NCI-H748 treated with DMSO at 0.1 percent for 48 hours (cell line): ENCODE data around the gene RPH3AL.
A peak's percentile ranks its signal among the peaks of the same experiment; 100 is the strongest.
"Not testable (repeated sequence)": the region's sequence is repeated elsewhere in the genome, so short reads cannot be mapped to it uniquely, and the experiment has no call there.

Experiments
- DNase-seq: peaks from one replicate; lab custom pipeline; 2025; lab: John Stamatoyannopoulos, UW

The RPH3AL gene

DNA sequence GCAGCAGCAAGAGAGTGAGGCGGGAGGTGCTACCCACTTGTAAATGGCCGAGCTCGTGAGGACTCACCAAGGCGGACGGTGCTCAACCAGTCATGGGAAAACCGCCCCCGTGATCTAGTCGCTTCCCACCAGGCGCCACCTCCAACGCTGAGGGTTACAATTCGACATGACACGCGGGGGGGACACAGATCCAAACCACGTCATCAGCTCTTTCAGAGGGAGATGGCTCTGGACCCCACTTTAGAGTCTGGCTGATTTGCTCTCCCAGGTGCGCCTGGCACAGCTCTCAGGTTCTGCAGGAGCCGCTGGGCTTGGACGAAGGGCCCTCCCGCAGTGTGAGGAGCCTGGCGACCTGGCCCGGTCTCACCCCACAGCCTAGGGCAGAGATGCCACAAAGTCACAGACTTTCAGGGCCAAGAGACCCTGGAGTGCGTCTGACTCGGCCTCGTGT lies 150.1 kb downstream of the RPH3AL start:
- no peak for DNase-seq

DNA sequence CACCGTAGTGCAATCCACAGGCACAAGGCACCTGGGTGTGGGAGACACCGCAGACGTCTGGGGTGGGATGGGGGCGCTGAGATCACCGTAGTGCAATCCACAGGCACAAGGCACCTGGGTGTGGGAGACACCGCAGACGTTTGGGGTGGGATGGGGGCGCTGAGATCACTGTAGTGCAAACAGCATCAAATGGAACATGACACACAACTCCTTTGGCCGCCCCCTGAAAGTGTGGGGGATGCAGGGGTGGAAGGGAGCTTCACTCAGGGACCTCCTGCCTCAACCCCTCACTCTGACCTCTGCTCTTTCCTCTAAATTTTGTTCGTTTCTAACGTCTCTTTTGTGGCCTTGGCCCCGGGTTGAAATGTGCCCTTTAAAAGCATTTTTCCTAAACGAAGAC lies 150.9 kb downstream of the RPH3AL start:
- DNase-seq, result not testable (repeated sequence)

DNA sequence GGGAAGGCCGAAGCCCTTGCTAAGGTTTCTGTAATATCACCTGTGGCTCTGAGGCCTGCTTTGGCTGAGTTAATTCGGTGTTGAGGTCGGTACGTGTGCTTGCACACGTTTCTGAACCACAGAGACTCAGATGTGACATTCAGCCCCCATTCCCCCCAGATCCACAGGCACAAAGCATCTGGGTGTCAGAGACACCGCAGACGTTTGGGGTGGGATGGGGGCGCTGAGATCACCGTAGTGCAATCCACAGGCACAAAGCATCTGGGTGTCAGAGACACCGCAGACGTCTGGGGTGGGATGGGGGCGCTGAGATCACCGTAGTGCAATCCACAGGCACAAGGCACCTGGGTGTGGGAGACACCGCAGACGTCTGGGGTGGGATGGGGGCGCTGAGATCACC lies 151.3 kb downstream of the RPH3AL start:
- not testable (repeated sequence) for DNase-seq

DNA sequence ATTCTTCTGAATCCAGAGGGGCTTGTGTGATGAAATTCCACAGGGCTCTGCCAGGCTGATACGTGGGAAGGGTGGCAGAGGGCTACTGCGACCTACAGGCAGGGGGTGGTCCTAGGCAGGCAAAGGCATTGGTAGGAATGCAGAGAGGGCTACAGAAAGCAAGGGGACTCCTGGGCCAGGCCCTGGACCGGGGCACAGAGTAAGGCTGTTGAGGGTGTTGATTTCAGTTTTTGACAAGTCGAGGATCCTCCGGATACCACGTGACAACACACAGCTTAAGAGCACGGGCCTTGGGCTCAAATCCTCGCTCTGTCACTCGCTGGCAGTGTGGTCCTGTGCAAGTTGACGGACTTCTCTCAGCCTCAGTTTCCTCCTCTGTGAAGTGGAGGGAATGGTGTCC lies 152.0 kb downstream of the RPH3AL start:
- DNase-seq, result no peak

DNA sequence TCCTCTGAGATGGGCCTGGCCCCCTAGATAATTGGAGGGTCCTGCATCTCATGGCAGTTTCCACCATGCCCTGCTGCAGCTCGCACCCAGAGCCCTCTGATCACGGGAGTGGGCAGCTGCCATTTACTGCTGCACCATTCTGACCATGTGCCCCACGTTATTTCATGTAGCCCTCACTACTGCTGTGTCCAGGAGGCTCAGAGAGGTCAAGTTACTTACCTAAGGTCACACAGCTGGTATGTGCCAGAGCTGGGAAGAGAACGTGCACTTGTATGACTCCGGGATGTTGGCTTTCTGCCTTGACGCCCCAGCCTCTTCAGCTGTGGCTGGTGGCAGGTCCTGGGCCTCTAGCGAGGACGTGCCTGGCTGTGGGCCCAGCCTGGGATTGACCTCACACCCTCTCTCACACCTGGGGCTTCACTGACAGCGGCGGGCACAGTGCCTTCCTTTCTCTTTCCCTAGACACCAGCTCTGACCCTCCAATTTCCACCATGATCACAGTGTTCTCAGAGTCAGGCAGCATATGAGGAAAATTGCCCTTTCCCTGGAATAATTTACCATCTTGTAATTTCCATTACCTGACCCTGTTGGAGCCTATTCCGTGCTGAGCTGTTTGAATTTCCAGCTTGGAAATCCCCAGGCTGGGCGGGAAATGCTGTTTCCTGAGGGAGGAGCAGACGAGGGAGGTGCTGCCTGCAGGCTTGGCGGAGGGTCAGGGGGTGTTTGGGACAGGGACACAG lies 152.6 kb downstream of the RPH3AL start:
- no peak for DNase-seq

DNA sequence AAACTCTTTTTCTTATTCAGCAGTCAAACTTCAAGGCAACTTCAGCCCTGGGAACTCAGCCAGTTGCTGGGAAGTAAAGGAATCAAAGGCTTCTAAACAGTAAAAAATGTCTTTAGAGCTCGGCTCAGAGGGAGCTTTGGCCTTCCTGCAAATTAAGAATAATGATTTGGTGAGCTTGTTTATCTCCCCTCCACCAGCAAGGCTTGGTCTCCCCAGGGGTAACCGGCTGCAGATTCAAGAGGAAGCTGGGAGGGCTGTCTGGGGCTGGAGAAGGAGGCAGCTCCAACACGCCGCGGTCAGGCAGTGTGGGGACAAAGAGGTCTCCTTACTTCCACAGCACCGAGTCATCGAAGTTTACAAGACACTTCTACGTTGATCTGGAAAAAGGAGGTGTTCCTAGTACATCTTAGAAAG lies 153.4 kb downstream of the RPH3AL start:
- no peak for DNase-seq

DNA sequence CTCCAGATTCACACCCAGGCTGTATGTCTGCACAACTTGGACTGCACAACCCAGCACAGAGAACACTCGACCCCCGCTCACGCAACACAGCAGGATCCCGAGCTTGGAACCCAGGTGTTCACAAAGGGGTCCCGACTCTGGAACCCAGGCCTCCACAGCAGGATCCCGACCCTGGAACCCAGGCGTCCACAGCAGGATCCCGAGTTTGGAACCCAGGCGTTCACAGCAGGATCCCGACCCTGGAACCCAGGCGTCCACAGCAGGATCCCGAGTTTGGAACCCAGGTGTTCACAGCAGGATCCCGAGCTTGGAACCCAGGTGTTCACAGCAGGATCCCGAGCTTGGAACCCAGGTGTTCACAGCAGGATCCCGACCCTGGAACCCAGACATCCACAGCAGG lies 154.4 kb downstream of the RPH3AL start:
- DNase-seq, result not testable (repeated sequence)

DNA sequence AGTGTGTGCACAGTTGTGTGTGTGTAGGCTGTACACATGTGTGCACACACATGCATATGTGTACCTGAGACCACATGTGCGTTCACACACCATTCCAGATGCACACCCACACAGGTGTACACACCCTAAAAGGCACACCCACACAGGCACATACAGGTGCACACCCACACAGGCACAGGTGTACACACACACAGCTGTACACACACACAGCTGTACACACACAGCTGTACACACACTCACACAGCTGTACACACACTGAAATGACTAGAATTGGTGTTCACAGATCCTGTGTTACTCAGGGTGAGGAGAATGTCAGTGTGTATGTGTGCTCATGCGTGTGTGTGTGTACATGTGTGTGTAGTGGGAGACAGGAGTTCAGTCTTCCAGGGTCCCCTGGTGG lies 155.3 kb downstream of the RPH3AL start:
- DNase-seq, result no peak

DNA sequence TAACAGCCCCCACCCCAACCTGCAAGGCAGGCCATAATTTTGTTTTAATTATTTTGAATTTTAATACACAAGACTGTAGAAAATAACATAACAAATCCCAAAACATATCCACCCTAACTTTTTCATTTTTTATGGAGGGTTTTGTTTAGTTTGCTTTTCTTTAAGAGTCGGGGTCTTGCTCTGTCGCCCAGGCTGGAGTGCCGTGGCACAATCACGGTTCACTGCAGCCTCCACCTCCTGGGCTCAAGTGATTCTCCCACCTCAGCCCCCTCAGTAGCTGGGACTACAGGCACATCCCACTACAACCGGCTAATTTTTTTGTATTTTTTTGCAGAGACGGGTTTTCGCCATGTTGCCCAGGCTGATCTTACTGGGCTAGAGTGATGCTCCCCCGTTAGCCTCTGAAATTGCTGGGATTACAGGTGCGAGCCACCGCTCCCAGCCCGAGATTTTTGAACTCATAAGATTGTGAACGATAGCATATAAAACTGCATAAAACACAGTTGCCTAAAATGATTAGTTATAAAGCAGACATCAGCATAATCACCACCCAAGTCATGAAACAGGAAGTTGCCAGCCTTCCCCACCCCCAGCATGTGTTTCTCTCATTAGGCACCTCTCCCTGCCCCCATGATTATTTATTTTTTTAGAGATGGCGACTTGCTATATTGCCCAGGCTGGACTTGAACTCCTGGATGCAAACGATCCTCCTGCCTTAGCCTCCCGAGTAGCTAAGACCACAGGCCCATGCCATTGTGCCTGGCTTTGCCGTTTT lies 157.6 kb downstream of the RPH3AL start:
- DNase-seq, result no peak

DNA sequence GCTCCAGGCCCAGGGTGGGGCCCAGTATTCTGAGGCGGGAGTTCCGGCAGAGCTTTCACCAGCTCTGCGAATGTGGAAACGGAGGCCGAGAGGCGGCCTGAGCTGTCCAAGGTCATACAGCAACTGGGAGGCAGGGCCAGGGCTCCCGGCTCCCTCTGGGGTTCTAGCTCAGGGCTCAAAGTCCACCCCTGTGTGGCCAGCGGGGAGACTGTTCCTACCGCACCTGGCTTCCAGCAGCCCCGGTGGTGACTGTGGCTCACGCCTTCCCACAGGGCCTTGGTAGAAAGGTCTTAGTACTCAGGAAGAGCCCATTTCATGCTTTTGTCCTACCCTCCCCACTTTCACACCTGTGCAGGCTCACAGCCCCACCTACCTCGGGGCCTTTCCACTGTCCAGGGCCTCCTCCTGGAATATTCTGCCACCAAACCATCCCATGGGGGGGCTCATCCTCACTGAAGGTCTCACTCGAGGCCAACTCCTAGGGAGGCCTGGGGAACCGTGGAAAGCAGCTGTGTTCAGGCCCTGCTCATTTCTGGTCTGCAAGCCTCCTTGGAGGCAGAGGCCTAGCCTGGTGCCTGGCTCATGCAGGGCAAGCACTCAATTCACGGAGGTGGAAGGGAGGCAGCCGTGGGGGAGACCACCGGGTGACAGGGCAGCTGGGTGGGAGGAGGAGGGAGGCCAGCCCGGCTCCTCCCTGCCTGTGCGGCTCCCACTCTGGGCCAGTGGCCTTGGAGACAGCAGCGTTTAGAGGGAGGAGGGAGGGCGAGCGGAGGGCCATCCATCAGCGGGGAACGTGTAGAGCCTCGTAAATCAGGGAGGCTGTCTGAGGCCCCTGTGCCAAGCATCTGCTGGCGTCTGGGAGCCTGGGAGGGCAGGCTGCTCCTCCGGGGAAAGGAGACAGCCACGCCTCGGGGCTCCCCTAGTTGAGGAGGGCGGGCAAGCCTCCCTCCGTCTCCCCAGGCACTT lies 158.5 kb downstream of the RPH3AL start:
- DNase-seq, result no peak

DNA sequence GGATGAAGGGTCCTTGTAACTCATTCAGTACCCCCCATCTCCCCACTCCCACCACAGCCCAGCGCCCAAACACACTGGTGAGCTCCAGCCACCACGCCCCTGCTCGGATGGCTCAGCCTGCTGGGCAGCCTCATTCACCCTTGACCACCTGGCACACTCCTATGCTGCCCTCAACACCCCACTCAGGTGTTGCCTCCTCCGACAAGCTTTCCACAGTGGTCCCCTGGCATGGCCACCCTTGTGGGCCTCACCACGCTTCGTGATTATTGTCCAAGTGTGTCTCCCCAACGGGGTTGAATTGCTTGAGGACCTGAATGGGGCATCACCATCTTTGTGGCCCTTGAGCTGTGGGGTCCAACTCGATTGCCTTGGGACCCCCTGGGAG lies 159.2 kb downstream of the RPH3AL start:
- DNase-seq, result no peak

DNA sequence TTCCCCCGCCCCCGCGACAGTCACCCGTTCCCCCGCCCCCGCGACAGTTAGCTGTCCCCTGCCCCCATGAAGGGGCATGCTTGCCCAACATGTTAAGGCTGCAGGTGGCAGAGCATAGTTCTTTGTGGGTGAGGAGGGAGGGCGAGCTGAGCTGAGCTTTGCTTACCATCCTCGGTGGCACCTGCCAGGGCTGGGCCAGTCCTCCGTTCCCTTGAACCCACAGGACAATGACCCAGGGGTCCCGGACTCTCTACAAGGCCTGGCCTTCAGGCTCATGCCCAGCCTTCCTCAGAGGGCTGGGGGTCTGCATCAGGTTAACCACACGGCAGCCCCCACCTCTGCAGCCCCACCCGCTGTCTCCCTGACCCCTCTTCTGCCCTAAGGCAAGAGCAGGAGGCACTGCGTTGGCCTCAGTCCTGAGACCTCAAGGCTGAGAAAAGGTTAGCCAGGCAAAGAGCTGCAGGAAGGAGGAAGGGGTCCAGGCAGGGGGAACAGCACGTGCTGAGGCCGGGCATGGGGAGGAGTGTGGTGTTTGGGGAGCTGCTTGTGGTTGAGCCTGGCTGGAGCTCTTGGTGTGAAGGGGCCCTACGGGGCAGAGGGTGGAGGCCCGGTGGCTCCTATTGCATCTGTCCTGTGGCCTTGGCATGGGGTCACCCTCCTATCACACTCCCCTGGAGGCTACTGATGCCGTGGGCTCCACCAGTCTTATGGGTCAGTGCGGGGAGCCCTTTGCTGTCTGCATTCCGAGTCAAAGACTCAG lies 159.8 kb downstream of the RPH3AL start:
- no peak for DNase-seq

DNA sequence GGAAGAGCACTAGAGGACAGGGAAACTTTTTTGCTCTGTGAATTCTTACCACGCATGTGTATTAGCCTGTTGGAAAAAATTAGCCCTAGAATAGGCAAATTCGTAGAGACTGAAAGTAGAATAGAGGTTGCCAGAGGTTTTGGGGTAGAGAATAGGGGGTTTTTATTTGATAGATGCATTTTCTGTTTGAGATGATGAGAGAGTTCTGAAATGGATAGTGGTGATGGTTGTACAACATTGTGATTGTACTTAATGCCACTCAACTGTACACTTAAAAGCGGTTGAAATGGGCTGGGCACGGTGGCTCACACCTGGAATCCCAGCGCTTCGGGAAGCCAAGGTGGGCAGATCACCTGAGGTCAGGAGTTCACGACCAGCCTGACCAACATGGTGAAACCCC lies 163.2 kb downstream of the RPH3AL start:
- DNase-seq, result no peak

DNA sequence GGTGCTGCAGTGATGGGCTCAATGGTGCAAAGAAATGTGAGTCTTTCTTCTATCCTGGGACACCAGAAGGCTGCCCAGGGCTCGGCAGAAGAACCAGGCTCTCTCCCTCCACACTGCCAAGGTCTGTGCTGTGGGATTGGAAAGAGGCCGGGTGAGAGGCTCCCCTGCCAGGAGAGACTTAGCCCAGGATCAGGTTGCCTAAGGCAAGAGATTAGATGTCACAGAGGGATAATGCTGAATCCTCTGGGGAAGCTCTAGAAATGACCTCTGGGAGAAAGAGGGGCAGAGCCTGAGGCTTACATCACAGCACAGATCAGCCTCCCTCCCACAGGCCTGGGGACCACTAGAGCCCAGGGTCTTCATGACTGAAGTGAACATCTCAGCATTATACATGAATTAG lies 165.5 kb downstream of the RPH3AL start:
- no peak for DNase-seq

DNA sequence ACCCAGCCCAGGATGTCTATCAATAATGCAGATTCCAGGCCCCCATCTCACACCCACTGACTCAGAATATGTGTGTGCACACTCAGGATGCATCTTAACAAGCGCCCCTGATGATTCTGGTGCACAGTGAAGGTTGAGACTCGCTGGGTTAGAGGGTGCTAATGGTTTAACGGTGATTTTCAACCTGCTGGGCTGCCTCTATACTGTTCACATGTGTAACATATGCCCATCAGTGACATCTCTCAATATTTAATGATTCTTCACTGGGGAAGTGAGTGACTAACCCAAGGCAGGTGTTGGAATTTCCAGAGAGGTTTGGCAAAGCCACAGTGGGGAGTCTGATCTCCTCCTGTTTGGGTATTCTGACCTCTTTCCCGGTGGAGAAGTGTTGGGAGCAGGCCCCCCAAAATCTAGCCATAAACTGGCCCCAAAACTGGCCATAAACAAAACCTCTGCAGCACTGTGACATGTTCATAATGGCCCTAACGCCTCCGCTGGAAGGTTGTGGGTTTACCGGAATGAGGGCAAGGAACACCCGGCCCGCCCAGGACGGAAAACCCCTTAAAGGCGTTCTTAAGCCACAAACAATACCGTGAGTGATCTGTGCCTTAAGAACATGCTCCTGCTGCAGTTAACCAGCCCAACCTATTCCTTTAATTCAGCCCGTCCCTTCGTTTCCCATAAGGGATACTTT lies 167.0 kb downstream of the RPH3AL start:
- DNase-seq, result no peak

DNA sequence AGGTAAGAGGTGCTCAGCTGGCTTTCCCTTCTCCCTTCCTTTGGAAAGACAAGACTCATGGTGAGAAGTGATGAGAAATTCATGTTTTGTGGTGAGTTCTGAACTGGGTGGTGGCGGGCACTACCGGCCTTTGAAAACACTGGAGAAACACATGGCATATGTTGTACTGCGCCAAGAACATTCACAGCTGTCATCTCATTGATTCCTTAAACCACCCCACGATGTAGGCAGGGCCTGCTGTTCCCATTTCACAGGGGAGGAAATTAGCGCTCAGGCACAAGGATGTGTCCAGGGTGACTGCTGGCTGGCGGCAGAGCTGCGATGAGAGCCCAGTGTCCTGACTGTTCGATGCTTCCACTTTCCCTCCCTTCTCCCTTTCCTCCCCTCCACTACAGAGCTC lies 169.6 kb downstream of the RPH3AL start:
- DNase-seq, result no peak

DNA sequence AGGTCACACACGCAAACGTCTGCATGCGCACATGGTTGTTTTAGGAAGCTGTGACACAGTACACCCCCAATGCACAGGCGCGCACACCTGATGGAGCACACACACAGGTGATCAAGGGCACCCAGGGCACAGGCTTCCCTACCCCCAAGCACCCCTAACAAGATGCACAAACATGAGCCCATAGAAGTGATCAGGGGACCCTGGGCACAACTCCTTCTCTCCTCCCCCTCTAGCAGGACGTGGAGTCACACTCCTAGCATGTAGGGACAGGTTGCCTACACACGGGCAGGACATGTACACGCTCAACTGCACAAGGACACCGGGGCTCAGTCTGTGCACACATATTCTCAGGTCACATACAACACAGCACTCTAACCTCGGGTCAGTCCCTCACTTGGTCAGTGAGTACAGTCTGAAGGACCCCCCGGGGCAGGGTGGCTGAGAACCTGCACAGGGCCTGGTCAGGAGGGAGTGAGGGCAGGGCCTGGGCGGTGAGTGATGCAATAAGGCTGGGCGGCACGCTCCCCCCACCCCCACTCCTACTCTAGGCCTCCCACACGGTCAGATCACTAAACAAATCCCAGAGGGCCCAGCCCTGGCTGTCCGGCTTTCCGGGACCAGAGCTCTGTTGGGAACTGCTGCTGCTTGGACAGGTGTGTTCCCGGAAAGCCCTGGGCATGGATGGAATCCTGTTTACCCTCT lies 170.4 kb downstream of the RPH3AL start:
- DNase-seq, result no peak

DNA sequence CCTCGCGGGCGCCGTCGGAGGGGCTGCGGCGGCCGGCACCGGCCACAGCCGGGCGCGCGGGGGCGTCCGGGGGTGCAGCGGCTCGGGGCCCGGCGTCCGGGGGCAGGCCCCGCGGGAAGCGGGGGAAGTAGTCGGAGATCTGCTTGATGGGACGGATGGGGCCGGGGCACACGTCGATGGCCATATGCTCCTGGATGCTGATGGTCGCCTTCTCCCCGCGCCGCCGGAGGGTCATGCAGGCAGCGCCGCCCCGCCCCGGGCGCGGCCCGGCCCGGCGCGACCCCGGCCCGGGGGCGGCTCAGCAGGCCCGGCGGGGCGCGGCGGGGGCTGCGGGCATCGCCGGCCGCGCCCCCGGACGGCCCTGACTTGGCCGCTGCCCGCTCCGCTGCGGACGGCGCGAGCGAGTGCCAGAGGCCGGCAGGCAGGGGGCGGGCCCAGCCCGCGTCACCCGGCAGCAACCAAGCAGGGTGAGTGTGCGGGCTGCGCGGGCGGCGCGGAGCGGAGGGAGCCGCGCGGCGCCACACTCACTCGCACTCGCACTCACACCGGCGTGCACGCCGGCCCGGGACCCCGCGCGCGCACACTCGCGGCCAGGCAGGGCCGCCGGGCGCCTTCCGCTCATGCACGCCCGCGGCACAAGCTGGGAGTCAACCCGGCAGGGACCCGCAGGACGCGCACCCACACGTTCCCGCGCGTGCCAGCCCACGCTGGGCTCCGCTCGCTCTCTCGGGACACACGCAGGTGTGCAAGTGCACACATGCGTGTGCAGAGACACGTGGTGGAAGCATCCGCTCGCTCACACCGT lies 171.2 kb downstream of the RPH3AL start, which contains the start of gene DOC2B:
TSS of gene DOC2B (minus strand) at position 406 of the 805 bp plus-strand sequence. CDS start at position 235, 171 bp downstream.
- peak; percentile 27 for DNase-seq
